Mesenchymal stem cell (in vitro differentiated cells and primary cell): ENCODE results near the gene IL10RB.
A peak's percentile ranks its signal among the peaks of the same experiment; 100 is the strongest.

Experiments used
- DNase-seq: peaks from one replicate; pipeline ENCODE4 v3.0.0-alpha.2; 2013
- H2AFZ ChIP-seq: one replicate; pipeline ENCODE4 v1.6.1; 2013; ENCODE audit warnings: low read depth, mild to moderate bottlenecking, control low read depth, inconsistent platforms, low read length, moderate library complexity
- H2AK5ac ChIP-seq: 2 replicates; pipeline ENCODE4 v1.6.1; 2013; ENCODE audit warnings: low read length, moderate library complexity, mild to moderate bottlenecking, inconsistent platforms; ENCODE audit not compliant: severe bottlenecking
- H2BK120ac ChIP-seq: one replicate; pipeline ENCODE4 v1.6.1; 2013; ENCODE audit warnings: low read depth, mild to moderate bottlenecking, inconsistent platforms, low read length, moderate library complexity
- H2BK12ac ChIP-seq, 2 experiments: one replicate each; pipeline ENCODE4 v1.6.1; 2013; ENCODE audit warnings: inconsistent platforms in 2 of 2, low read length in 2 of 2, mild to moderate bottlenecking in 2 of 2, moderate library complexity in 2 of 2, control low read depth in 1 of 2
- H2BK15ac ChIP-seq: one replicate; pipeline ENCODE4 v1.6.1; 2013; ENCODE audit warnings: mild to moderate bottlenecking, low read depth, inconsistent platforms; ENCODE audit not compliant: poor library complexity, severe bottlenecking
- H2BK5ac ChIP-seq: 2 replicates; pipeline ENCODE4 v1.6.1; 2013; ENCODE audit warnings: low read depth, mild to moderate bottlenecking, low read length, control low read depth, inconsistent platforms; ENCODE audit not compliant: poor library complexity, severe bottlenecking
- H3K14ac ChIP-seq, 2 experiments: one replicate each; pipeline ENCODE4 v1.6.1; 2013; ENCODE audit warnings: inconsistent platforms in 2 of 2, low read length in 2 of 2, control low read depth in 1 of 2, mild to moderate bottlenecking in 1 of 2, moderate library complexity in 1 of 2
- H3K18ac ChIP-seq, 2 experiments: one replicate each; pipeline ENCODE4 v1.6.1; 2013; ENCODE audit warnings: inconsistent platforms in 2 of 2, low read length in 2 of 2, control low read depth in 1 of 2, low read depth in 1 of 2, mild to moderate bottlenecking in 1 of 2
- H3K23ac ChIP-seq, 2 experiments: one replicate each; pipeline ENCODE4 v1.6.1; 2013; ENCODE audit warnings: inconsistent platforms in 2 of 2, low read length in 2 of 2, mild to moderate bottlenecking in 2 of 2, moderate library complexity in 2 of 2, control low read depth in 1 of 2
- H3K27ac ChIP-seq: 2 replicates; pipeline ENCODE4 v1.5.1; 2013; ENCODE audit warnings: mild to moderate bottlenecking, moderate library complexity, low read length, control low read depth, inconsistent platforms; ENCODE audit not compliant: poor library complexity, severe bottlenecking
- H3K27me3 ChIP-seq, 2 experiments: 2 replicates each; pipeline versions ENCODE4 v1.6.1 to v1.7.0; 2013; ENCODE audit warnings: low read length in 2 of 2, mild to moderate bottlenecking in 2 of 2, moderate library complexity in 2 of 2, control low read depth in 1 of 2, inconsistent platforms in 1 of 2; ENCODE audit not compliant: control insufficient read depth in 1 of 2, insufficient read depth in 1 of 2
- H3K36me3 ChIP-seq, 2 experiments: 2 replicates each; pipeline versions ENCODE4 v1.6.1 to v1.7.0; 2013; ENCODE audit warnings: low read length in 2 of 2, control low read depth in 1 of 2, inconsistent platforms in 1 of 2, low read depth in 1 of 2, mild to moderate bottlenecking in 1 of 2; ENCODE audit not compliant: insufficient read depth in 2 of 2, control insufficient read depth in 1 of 2
- H3K4ac ChIP-seq, 2 experiments: one replicate each; pipeline ENCODE4 v1.6.1; 2013; ENCODE audit warnings: inconsistent platforms in 2 of 2, low read length in 2 of 2, mild to moderate bottlenecking in 2 of 2, moderate library complexity in 2 of 2, control low read depth in 1 of 2, low read depth in 1 of 2
- H3K4me1 ChIP-seq: 2 replicates; pipeline ENCODE4 v1.6.1; 2013; ENCODE audit warnings: low read depth, low read length, control low read depth; ENCODE audit not compliant: control insufficient read depth, insufficient read depth
- H3K4me2 ChIP-seq: 2 replicates; pipeline ENCODE4 v1.6.1; 2013; ENCODE audit warnings: low read length, mild to moderate bottlenecking, inconsistent platforms; ENCODE audit not compliant: poor library complexity, severe bottlenecking
- H3K4me3 ChIP-seq, 2 experiments: 2 replicates each; pipeline versions ENCODE4 v1.5.1 to v1.7.0; 2013; ENCODE audit warnings: low read length in 2 of 2, mild to moderate bottlenecking in 2 of 2, control low read depth in 1 of 2, low read depth in 1 of 2; ENCODE audit not compliant: insufficient read depth in 1 of 2
- H3K79me1 ChIP-seq: replicated peaks from 2 replicates; pipeline ENCODE4 v1.6.1; 2013; ENCODE audit warnings: mild to moderate bottlenecking, control low read depth, low read length, inconsistent platforms; ENCODE audit not compliant: poor library complexity, severe bottlenecking
- H3K9ac ChIP-seq: 2 replicates; pipeline ENCODE4 v1.7.0; 2013; ENCODE audit warnings: mild to moderate bottlenecking, low read length, moderate library complexity
- H3K9me3 ChIP-seq: 2 replicates; pipeline ENCODE4 v1.7.0; 2013; ENCODE audit warnings: mild to moderate bottlenecking, low read length; ENCODE audit not compliant: control insufficient read depth
- H4K8ac ChIP-seq: one replicate; pipeline ENCODE4 v1.6.1; 2013; ENCODE audit warnings: inconsistent platforms, mild to moderate bottlenecking, low read length, moderate library complexity
- H4K91ac ChIP-seq: one replicate; pipeline ENCODE4 v1.6.1; 2013; ENCODE audit warnings: mild to moderate bottlenecking, low read length, inconsistent platforms
- WGBS: methylation state at CpG from one replicate; pipeline ENCODE4 v1.1.7; 2013; ENCODE audit warnings: mixed read lengths; 5-methylcytosine and 5-hydroxymethylcytosine counted together

IL10RB gene

DNA sequence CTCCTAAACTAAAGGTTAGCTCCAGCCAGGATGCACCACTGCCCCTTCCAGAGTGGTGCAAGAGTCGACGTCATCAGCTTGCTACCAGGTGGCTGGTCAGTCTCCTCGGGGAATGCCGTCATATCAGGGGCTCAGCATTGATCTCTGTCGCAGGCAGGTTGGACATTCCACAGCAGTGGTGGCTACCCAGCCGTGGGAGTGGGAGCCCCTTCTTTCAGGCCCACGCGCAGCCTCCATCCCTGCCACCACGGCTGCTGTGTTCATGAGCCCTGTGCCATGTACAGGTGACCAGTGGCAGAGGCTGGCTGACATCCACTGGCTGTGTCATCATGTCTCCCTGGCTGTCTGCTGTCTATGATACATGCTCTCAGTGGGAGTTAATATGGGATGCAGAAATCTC is 25.5 kb downstream of the IL10RB start:
- Histone ChIP-seq H3K14ac (no peak overlapping the region), H3K36me3 (peaks cover 38 to 55% of the 10 kb centered on the region in 2 experiments), H3K27me3 (no peaks in the 10 kb centered on the region), H2BK15ac (no peak overlapping the region), H4K8ac (no peak overlapping the region), H3K9ac (no peak overlapping the region), H2AK5ac (no peak overlapping the region), H3K23ac (no peak overlapping the region), H2BK12ac (no peak overlapping the region), H3K4me3 (no peak overlapping the region), H3K79me1 (no peaks in the 10 kb centered on the region), H3K4ac (no peak overlapping the region), H2AFZ (no peak overlapping the region), H2BK120ac (no peak overlapping the region), H3K4me1 (peaks cover 13% of the 10 kb centered on the region), H4K91ac (no peak overlapping the region), H3K4me2 (no peak overlapping the region), H3K27ac (no peak overlapping the region), H3K18ac (no peak overlapping the region), H2BK5ac (no peak overlapping the region), H3K9me3 (no peaks in the 10 kb centered on the region)
- DNase-seq, result no peak
- 96% methylated on average over 8 of the region's 9 CpGs for WGBS

DNA sequence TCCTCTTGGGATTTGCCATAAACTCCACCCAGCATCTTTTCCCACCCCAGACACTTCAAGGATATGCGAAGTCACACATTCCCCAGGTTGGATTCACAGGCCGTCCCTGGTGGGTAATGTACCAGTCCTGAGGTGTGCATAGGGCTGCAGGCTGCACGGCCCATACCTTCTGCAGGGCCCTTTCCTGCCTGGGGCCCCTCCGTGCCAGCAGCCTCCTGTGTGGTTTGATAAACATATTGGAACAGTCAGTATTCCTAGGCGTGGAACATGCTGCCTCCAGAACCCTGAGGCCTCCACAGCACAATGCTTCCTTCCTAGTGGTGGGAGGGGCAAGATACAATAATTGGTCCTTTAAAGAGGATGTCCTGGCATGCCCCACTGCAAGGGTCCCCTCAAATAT is 26.6 kb downstream of the IL10RB start:
- no peak for DNase-seq
- 96% methylated on average over 5 of the region's 5 CpGs for WGBS
- Histone ChIP-seq H4K8ac (no peak overlapping the region), H3K36me3 (peaks cover 38 to 53% of the 10 kb centered on the region in 2 experiments), H3K79me1 (no peaks in the 10 kb centered on the region), H2BK120ac (no peak overlapping the region), H3K4me1 (peaks cover 11% of the 10 kb centered on the region), H3K27ac (no peak overlapping the region), H3K18ac (no peak overlapping the region), H3K23ac (no peak overlapping the region), H3K9ac (no peak overlapping the region), H3K4me3 (no peak overlapping the region), H4K91ac (no peak overlapping the region), H3K4ac (no peak overlapping the region), H2AK5ac (no peak overlapping the region), H3K14ac (no peak overlapping the region), H3K4me2 (no peak overlapping the region), H3K9me3 (no peaks in the 10 kb centered on the region), H2BK15ac (no peak overlapping the region), H2AFZ (no peak overlapping the region), H2BK5ac (no peak overlapping the region), H2BK12ac (no peak overlapping the region), H3K27me3 (no peaks in the 10 kb centered on the region)

DNA sequence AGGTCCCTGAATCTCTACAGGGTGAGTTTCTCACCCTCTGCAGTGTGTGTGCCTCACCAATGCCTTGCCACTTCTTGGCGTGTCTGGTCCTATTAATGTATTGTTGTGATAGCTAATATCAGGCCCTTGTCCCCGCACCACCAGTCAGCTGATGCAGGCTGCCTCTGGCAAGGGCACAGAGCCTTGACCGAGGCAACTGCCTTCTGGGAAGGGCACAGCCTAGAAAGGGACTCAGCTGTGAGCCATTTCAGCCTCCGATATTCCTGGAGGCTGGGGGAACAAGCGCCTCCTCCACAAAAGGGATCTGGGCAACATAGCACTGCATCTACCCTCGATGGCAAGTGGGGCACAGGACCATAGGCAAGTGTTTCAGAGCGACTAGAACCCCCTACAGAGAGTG is 27.0 kb downstream of the IL10RB start:
- no peak overlapping the region for H3K4me2 ChIP-seq
- no peaks in the 10 kb centered on the region for H3K27me3 ChIP-seq
- H2BK15ac ChIP-seq, result no peak overlapping the region
- H2BK120ac ChIP-seq, result no peak overlapping the region
- no peak overlapping the region for H4K8ac ChIP-seq
- peaks cover 35 to 49% of the 10 kb centered on the region in 2 experiments for H3K36me3 ChIP-seq
- H3K4me3 ChIP-seq, result no peak overlapping the region
- WGBS, result 94% methylated on average over 7 of the region's 7 CpGs
- no peak overlapping the region for H3K27ac ChIP-seq
- H3K9me3 ChIP-seq, result no peaks in the 10 kb centered on the region
- no peak overlapping the region for H3K14ac ChIP-seq
- no peak overlapping the region for H3K9ac ChIP-seq
- no peak for DNase-seq
- no peak overlapping the region for H2BK5ac ChIP-seq
- no peak overlapping the region for H2AK5ac ChIP-seq
- H3K4me1 ChIP-seq, result peaks cover 10% of the 10 kb centered on the region
- H3K4ac ChIP-seq, result no peak overlapping the region
- H4K91ac ChIP-seq, result no peak overlapping the region
- H3K23ac ChIP-seq, result peak overlapping the region in 1 of 2 experiments; percentile 63
- no peaks in the 10 kb centered on the region for H3K79me1 ChIP-seq
- no peak overlapping the region for H3K18ac ChIP-seq
- no peak overlapping the region for H2BK12ac ChIP-seq
- no peak overlapping the region for H2AFZ ChIP-seq

DNA sequence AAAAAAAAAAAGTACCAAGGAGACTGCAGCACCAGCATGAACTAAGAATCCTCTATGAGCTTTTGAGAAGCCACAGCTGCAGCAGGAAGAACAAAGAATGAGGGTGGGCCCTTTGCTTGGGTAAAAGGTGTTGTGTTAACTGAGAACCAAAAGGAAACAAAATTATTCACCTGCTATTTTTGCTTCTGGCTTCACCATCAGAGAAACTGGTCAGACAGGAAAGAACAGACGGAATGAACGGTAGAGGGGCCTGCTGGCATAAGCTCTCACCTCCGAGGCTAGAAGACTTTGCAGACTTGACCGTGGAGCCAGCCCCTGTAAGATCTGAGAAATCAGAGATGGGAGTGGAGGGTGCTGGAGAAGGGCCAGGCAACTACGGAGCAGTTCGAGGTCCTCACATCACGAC is 27.6 kb downstream of the IL10RB start:
- Histone ChIP-seq H2AFZ (no peak overlapping the region), H3K27ac (no peak overlapping the region), H4K8ac (no peak overlapping the region), H3K4me1 (peaks cover 10% of the 10 kb centered on the region), H3K4me2 (no peak overlapping the region), H3K18ac (no peak overlapping the region), H3K9ac (no peak overlapping the region), H3K36me3 (peaks cover 31 to 44% of the 10 kb centered on the region in 2 experiments), H2AK5ac (no peak overlapping the region), H3K4ac (no peak overlapping the region), H4K91ac (no peak overlapping the region), H3K23ac (no peak overlapping the region), H3K9me3 (no peaks in the 10 kb centered on the region), H2BK15ac (no peak overlapping the region), H2BK12ac (no peak overlapping the region), H2BK120ac (no peak overlapping the region), H3K4me3 (no peak overlapping the region), H3K27me3 (no peaks in the 10 kb centered on the region), H3K79me1 (no peaks in the 10 kb centered on the region), H3K14ac (no peak overlapping the region), H2BK5ac (no peak overlapping the region)
- no peak for DNase-seq
- WGBS, result 97% methylated on average over 4 of the region's 7 CpGs
